ENCODE data around the gene THRB. TPM values are rescaled to one million over a fixed set of nuclear protein-coding genes. Genes with fewer than 3 reads are reported as not detected.

The THRB gene
- total and polyA plus RNA-seq, 8 donors: 3.6 to 47.3 (median 14.5) TPM

GRCh38 chr3:24498391-24498790 lies 3.7 kb upstream of the THRB start:
- Histone ChIP-seq H3K4me1 (peaks cover 5 to 24% (median 18%) of the 10 kb centered on the region in 4 donors), H3K36me3 (no peaks in the 10 kb centered on the region), H3K4me3 (no peak overlapping the region), H3K9me3 (no peaks in the 10 kb centered on the region), H3K27me3 (peaks cover 0 to 23% (median 12%) of the 10 kb centered on the region in 3 donors), H3K27ac (no peak overlapping the region)
- intact Hi-C loops (cut with DNase I; ENCODE audit: low total_unique reads): no loop called here
- 73 to 86% (median 82%) methylated on average over 2 of the region's 2 CpGs for WGBS, 5 donors
- DNase-seq: no peak
- TF ChIP-seq CTCF (IDR thresholded peaks at IDR 0.05) (no peak), EP300 (IDR thresholded peaks at IDR 0.05) (no peak), POLR2AphosphoS5 (IDR thresholded peaks at IDR 0.05) (no peak), POLR2A (IDR thresholded peaks at IDR 0.05) (no peak)

DNA sequence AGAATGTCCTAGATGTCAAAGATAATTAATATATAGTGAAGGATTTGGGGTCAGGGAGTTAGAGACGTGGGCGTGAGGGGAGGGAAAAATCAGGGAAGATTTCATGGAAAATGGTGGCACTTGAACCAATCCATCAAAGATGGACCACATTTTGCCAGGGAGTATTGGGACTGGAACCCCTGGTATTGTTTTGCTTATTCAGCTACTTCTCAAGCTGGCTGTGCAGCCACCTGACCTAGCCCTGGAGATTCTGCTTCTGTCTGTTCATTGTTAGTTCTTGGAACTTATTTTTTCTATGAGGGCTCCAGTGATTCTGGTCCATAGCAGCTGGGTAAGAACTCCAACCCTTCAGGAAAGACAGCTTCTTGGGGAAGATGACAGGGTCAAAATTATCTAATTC lies 3.3 kb upstream of the THRB start:
- WGBS, 5 donors: 96 to 98% (median 98%) methylated on average over 2 of the region's 2 CpGs
- H3K27me3 ChIP-seq: peaks cover 0 to 23% (median 12%) of the 10 kb centered on the region in 3 donors
- intact Hi-C loops (cut with DNase I; ENCODE audit: low total_unique reads): no loop called here
- no peaks in the 10 kb centered on the region for H3K36me3 ChIP-seq
- H3K4me1 ChIP-seq: peaks cover 5 to 28% (median 20%) of the 10 kb centered on the region in 4 donors
- no peak overlapping the region for H3K27ac ChIP-seq
- no peak overlapping the region for H3K4me3 ChIP-seq
- DNase-seq: no peak
- TF ChIP-seq POLR2A (IDR thresholded peaks at IDR 0.05) (no peak), CTCF (IDR thresholded peaks at IDR 0.05) (no peak), POLR2AphosphoS5 (IDR thresholded peaks at IDR 0.05) (no peak), EP300 (IDR thresholded peaks at IDR 0.05) (no peak)
- no peaks in the 10 kb centered on the region for H3K9me3 ChIP-seq

GRCh38 chr3:24496529-24497482 lies 2.2 kb upstream of the THRB start:
- Histone ChIP-seq H3K27me3 (peaks cover 0 to 23% (median 12%) of the 10 kb centered on the region in 3 donors), H3K4me3 (no peak overlapping the region), H3K27ac (peak overlapping the region; percentile 61 to 97 (median 95)), H3K4me1 (peaks cover 5 to 39% (median 24%) of the 10 kb centered on the region in 4 donors), H3K36me3 (no peaks in the 10 kb centered on the region), H3K9me3 (no peaks in the 10 kb centered on the region)
- 45 to 54% (median 47%) methylated on average over 16 of the region's 16 CpGs for WGBS, 5 donors
- DNase-seq: peak; percentile 78 to 82
- intact Hi-C loops (cut with DNase I; ENCODE audit: low total_unique reads): no loop called here
- no peak for TF ChIP-seq POLR2A (IDR thresholded peaks at IDR 0.05)
- TF ChIP-seq POLR2AphosphoS5 (IDR thresholded peaks at IDR 0.05): peak in 1 of 3 donors; percentile 58
- TF ChIP-seq CTCF (IDR thresholded peaks at IDR 0.05): peak in 4 of 7 experiments; percentile 32 to 55 (median 50)
- no peak for TF ChIP-seq EP300 (IDR thresholded peaks at IDR 0.05)

DNA sequence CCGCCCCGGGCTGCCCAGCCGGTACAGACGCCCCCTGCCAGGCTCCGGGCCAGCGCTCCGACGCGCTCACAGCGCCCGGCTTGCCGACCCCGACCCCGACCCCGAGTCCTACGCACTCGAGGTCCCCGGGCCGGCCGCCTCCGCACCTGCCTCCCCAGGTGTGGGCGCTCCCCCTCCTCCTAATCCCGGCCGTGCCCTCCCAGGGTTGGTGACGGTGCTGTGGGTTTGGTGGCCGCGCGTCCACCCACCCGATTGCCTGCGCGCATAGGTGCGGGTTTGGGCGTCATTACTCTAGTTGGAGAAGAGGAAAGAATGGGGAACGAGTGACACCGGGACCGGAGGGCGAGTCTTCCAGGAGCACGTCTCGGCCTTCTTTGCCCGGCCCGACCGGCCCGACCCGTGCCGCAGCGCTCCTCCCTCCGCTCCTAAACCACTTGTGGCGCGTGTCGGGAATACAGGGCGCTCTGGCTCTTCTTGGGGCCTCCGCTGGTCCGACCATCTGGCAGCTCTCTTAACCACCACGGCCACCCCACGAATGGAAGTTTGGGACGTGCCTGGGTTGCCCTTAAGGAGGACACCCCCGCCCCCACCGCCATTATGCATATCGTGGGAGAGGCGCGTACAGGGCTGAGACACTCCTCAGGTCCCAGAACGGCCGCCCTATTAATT lies 810 bp upstream of the THRB start:
- Histone ChIP-seq H3K9me3 (no peaks in the 10 kb centered on the region), H3K27me3 (peaks cover 0 to 23% (median 12%) of the 10 kb centered on the region in 3 donors), H3K4me1 (peaks cover 10 to 52% (median 27%) of the 10 kb centered on the region in 4 donors), H3K27ac (peak overlapping the region; percentile 91 to 97 (median 95)), H3K4me3 (peak overlapping the region; percentile 60 to 83 (median 68)), H3K36me3 (no peaks in the 10 kb centered on the region)
- 4 to 11% (median 5%) methylated on average over 24 to 63 of the region's 63 CpGs for WGBS, 5 donors
- TF ChIP-seq POLR2AphosphoS5 (IDR thresholded peaks at IDR 0.05) (peak in 2 of 3 donors; percentile 36 to 55), POLR2A (IDR thresholded peaks at IDR 0.05) (peak in 1 of 4 donors; percentile 51), EP300 (IDR thresholded peaks at IDR 0.05) (no peak), CTCF (IDR thresholded peaks at IDR 0.05) (peak in 2 of 7 experiments; percentile 11 to 13)
- intact Hi-C loops (cut with DNase I; ENCODE audit: low total_unique reads): no loop called here
- DNase-seq: peak; percentile 70 to 85
